ENCODE data around the gene USP3.

- no peak for TF ChIP-seq CTCF (conservative IDR thresholded peaks at IDR 0.05 in 1 of 2, IDR thresholded peaks at IDR 0.05 in 1 of 2; ENCODE audit: low read depth in 1 of 2, low read length in 2 of 2)
- TF ChIP-seq EZH2 (IDR thresholded peaks at IDR 0.05; ENCODE audit: low read length, missing control alignments) = no peak
Observed at GRCh38 chr15:63481105-63481810, 23.1 kb upstream of the USP3 start.
